ENCODE measurements around the gene PDXP. TPM values are rescaled to one million over a fixed set of nuclear protein-coding genes. Genes with fewer than 3 reads are reported as not detected.
"Not testable (repeated sequence)": the region's sequence is repeated elsewhere in the genome, so short reads cannot be mapped to it uniquely, and the experiment has no call there.

The PDXP gene
- total and polyA plus RNA-seq, 2 donors (not counting 3 experiments of a cell fraction or from before 2014, with no cell fraction given), result 18.0 to 20.0 TPM

- ChIA-PET CTCF (interaction anchor here (1.0 to 5.7 kb wide), 9 partner anchors 9 to 70 kb away, joined by 3 to 92 read pairs (median 10); no protein-coding TSS in a partner anchor), POLR2A (interaction anchor here (1.0 kb wide), 1 partner anchor 196 kb away, joined by 3 read pairs; a partner anchor contains a TSS)
- no peak for TF ChIP-seq GATA2 (IDR thresholded peaks at IDR 0.05; ENCODE audit: insufficient read depth, insufficient read length, low read depth, low read length)
- TF ChIP-seq MYC (IDR thresholded peaks at IDR 0.05; ENCODE audit: low read depth, low read length), result no peak
- no peak for TF ChIP-seq CTCF (IDR thresholded peaks at IDR 0.05; ENCODE audit: extremely low read depth in 1 of 2, insufficient read depth in 1 of 2, low read depth in 1 of 2, low read length in 2 of 2)
- H3K27me3 ChIP-seq (ENCODE audit: control insufficient read depth in 2 of 2, insufficient read depth in 2 of 2, low read length in 2 of 2), result peaks cover 0 to 7% of the 10 kb centered on the region in 2 experiments
- H3K36me3 ChIP-seq (ENCODE audit: control insufficient read depth in 2 of 2, extremely low read depth in 1 of 2, insufficient read depth in 2 of 2, low read length in 2 of 2), result peaks cover 0 to 4% of the 10 kb centered on the region in 2 experiments
- FAIRE-seq (no peak), DNase-seq (ENCODE audit: low read depth, low spot score) (no peak)
- peak overlapping the region; percentile 46 to 83 (median 73) for H3K4me3 ChIP-seq (replicated peaks in 1 of 3; ENCODE audit: insufficient read depth in 1 of 3, low read depth in 1 of 3, low read length in 3 of 3)
- H2AFZ ChIP-seq (ENCODE audit: low read depth, low read length), result peak overlapping the region; percentile 42
- peak overlapping the region; percentile 76 for H3K4me2 ChIP-seq (ENCODE audit: insufficient read depth, low read length)
- H3K27ac ChIP-seq (ENCODE audit: insufficient read depth, low read depth, low read length), result peak overlapping the region; percentile 45
- H3K9ac ChIP-seq (replicated peaks; ENCODE audit: extremely low read depth, insufficient read depth, low read length), result peak overlapping the region; percentile 70
- H3K9me3 ChIP-seq (replicated peaks; ENCODE audit: control insufficient read depth, insufficient read depth, low read length), result no peaks in the 10 kb centered on the region
- dilution Hi-C loops (cut with MboI; ENCODE audit: extremely low pct_ligation_motif_present, low sequenced_read_pairs), result no loop called here
- H4K20me1 ChIP-seq (replicated peaks; ENCODE audit: control insufficient read depth, extremely low read depth, insufficient read depth, low read length), result no peaks in the 10 kb centered on the region
- intact Hi-C loops (cut with micrococcal nuclease), result loop anchor here (1.0 to 5.0 kb wide), 4 partner anchors 23 to 138 kb away; partner anchors contain the start of gene LGALS1
- peaks cover 19% of the 10 kb centered on the region for H3K4me1 ChIP-seq (ENCODE audit: control insufficient read depth, extremely low read depth, insufficient read depth, low read length)
- TSS peak; percentile 44 for BruUV-seq (replicated peaks)
- H3K79me2 ChIP-seq (ENCODE audit: control insufficient read depth, insufficient read depth, low read length), result peaks cover 26% of the 10 kb centered on the region
- H3K9me1 ChIP-seq (replicated peaks; ENCODE audit: control insufficient read depth, extremely low read depth, insufficient read depth, low read length), result no peaks in the 10 kb centered on the region
Measured at GRCh38 chr22:37609240-37610152, 49.0 kb upstream of the PDXP start.

DNA sequence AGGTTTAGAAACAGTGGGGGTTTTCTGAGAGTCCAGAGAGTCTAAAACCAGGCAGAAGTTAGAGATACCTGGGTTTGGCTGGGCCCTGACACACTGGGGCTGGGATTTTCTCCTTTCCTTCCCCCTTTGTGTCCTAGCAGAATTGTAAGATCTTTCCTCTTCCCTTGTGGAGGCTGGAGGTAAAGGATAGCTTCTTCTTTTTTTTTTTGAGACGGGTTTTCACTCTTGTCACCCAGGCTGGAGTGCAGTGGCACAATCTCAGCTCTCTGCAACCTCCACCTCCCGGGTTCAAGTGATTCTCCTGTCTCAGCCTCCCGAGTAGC, 48.4 kb upstream of the PDXP start:
- H4K20me1 ChIP-seq (replicated peaks; ENCODE audit: control insufficient read depth, extremely low read depth, insufficient read depth, low read length); H3K9me1 ChIP-seq (replicated peaks; ENCODE audit: control insufficient read depth, extremely low read depth, insufficient read depth, low read length); FAIRE-seq; BruUV-seq (replicated peaks); intact Hi-C loops (cut with micrococcal nuclease); dilution Hi-C loops (cut with MboI; ENCODE audit: extremely low pct_ligation_motif_present, low sequenced_read_pairs); POLR2A ChIA-PET; H2AFZ ChIP-seq (ENCODE audit: low read depth, low read length); H3K9me3 ChIP-seq (replicated peaks; ENCODE audit: control insufficient read depth, insufficient read depth, low read length); H3K36me3 ChIP-seq (ENCODE audit: control insufficient read depth in 2 of 2, extremely low read depth in 1 of 2, insufficient read depth in 2 of 2, low read length in 2 of 2); H3K27ac ChIP-seq (ENCODE audit: insufficient read depth, low read depth, low read length); DNase-seq (ENCODE audit: low read depth, low spot score); H3K4me3 ChIP-seq (replicated peaks in 1 of 3; ENCODE audit: insufficient read depth in 1 of 3, low read depth in 1 of 3, low read length in 3 of 3); H3K27me3 ChIP-seq (ENCODE audit: control insufficient read depth in 2 of 2, insufficient read depth in 2 of 2, low read length in 2 of 2): not testable (repeated sequence)
- peak overlapping the region; percentile 70 for H3K9ac ChIP-seq (replicated peaks; ENCODE audit: extremely low read depth, insufficient read depth, low read length)
- peaks cover 19% of the 10 kb centered on the region for H3K4me1 ChIP-seq (ENCODE audit: control insufficient read depth, extremely low read depth, insufficient read depth, low read length)
- H3K79me2 ChIP-seq (ENCODE audit: control insufficient read depth, insufficient read depth, low read length), result peaks cover 26% of the 10 kb centered on the region
- CTCF ChIA-PET, result interaction anchor here (1.6 to 5.7 kb wide), 5 partner anchors 8 to 34 kb away, joined by 3 to 92 read pairs (median 13); no protein-coding TSS in a partner anchor
- peak overlapping the region; percentile 76 for H3K4me2 ChIP-seq (ENCODE audit: insufficient read depth, low read length)

Data from endothelial cell of umbilical vein (primary cell).